ENCODE measurements around the gene CTNNA3.

CTNNA3 gene

DNA sequence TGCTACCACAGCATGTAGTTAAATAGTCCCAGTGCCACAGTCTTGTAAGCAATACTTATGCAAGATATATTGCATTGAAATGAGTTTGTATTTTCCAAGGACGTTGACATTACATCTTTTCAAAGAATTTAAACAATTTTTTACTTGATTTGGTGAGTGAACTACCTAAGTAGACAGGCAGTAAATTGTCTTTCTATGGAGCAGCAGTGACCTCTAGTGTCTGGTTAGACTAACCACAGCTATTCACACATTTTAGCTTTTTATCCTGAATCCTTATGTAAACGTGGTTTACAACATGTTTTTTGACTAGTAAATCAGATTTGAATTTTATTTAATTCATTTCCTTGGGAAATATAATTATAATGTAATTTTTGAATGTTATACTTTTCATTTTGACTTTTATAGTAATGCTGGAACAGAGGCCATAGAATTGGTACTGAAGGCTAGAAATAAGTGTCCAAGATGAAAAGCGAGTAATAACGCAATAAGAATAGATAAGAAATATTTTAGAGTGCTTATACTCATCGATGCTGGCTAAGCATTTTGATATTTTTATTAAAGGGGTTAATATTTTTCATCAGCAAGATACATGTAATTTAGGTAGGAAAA, 764.6 kb downstream of the CTNNA3 start:
- peak; percentile 42 for DNase-seq

DNA sequence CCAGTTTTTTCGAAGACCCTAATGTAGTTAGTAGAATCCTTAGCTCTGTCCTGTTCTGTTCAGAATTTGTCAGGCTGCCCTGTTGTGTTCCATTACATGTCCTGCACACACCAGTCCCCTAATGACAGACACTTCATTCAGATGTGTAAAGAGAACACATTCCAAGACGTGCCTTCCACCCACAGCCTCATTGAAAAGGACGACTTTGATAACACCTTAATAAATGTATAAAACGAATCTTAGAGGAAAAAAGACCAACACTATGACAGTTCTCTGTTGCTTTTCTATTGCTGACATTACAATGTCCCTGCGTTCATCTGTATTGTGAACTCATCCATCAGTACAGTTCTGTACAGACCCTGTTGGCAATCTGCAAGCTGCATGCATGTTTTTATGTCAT, 766.6 kb downstream of the CTNNA3 start:
- no peak for DNase-seq
- in situ Hi-C loops (cut with MboI; ENCODE audit: low pct_unique_long_range_greater_than_20kb, low sequenced_read_pairs), result no loop called here

More for the DNA sequence above, 764.6 kb downstream of the CTNNA3 start:
- in situ Hi-C loops (cut with MboI; ENCODE audit: low pct_unique_long_range_greater_than_20kb, low sequenced_read_pairs), result no loop called here

DNA sequence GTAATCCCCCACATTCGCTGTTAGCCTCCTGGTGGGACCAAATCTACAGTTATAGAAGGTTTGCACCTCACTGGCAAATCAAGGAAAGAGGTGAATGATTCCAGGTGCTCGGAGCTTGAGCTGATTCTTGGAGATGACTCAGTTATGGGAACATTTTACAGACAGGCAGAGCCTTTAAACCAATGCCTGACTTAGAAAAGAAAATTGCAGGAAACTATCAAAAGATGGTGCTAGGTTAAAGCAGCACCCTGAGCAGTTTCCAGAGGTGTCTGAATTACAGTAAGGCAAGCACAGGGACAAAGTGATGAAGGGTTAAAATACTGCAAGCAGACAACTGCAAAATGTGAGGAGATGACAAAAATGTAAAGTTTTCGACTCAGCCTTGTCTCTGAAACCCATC, 767.2 kb downstream of the CTNNA3 start:
- in situ Hi-C loops (cut with MboI; ENCODE audit: low pct_unique_long_range_greater_than_20kb, low sequenced_read_pairs), result no loop called here
- DNase-seq, result no peak

DNA sequence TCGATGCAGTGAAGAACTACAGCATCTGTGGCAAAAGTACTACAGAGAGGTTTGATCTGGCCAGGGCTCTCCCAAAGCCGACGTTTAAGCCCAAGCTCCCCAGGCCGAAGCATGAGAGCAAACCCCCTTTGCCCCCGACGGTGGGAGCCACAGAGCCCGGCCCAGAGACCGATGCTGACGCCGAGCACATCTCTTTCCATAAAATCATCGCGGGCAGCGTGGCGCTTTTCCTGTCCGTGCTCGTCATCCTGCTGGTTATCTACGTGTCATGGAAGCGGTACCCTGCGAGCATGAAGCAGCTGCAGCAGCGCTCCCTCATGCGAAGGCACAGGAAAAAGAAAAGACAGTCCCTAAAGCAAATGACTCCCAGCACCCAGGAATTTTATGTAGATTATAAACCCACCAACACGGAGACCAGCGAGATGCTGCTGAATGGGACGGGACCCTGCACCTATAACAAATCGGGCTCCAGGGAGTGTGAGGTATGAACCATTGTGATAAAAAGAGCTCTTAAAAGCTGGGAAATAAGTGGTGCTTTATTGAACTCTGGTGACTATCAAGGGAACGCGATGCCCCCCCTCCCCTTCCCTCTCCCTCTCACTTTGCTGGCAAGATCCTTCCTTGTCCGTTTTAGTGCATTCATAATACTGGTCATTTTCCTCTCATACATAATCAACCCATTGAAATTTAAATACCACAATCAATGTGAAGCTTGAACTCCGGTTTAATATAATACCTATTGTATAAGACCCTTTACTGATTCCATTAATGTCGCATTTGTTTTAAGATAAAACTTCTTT, 767.8 kb downstream of the CTNNA3 start:
- in situ Hi-C loops (cut with MboI; ENCODE audit: low pct_unique_long_range_greater_than_20kb, low sequenced_read_pairs), result no loop called here
- DNase-seq, result no peak

DNA sequence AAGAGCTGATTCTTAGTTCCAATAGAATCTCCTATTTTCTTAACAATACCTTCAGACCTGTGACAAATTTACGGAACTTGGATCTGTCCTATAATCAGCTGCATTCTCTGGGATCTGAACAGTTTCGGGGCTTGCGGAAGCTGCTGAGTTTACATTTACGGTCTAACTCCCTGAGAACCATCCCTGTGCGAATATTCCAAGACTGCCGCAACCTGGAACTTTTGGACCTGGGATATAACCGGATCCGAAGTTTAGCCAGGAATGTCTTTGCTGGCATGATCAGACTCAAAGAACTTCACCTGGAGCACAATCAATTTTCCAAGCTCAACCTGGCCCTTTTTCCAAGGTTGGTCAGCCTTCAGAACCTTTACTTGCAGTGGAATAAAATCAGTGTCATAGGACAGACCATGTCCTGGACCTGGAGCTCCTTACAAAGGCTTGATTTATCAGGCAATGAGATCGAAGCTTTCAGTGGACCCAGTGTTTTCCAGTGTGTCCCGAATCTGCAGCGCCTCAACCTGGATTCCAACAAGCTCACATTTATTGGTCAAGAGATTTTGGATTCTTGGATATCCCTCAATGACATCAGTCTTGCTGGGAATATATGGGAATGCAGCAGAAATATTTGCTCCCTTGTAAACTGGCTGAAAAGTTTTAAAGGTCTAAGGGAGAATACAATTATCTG, 768.6 kb downstream of the CTNNA3 start:
- no peak for DNase-seq
- in situ Hi-C loops (cut with MboI; ENCODE audit: low pct_unique_long_range_greater_than_20kb, low sequenced_read_pairs), result no loop called here

DNA sequence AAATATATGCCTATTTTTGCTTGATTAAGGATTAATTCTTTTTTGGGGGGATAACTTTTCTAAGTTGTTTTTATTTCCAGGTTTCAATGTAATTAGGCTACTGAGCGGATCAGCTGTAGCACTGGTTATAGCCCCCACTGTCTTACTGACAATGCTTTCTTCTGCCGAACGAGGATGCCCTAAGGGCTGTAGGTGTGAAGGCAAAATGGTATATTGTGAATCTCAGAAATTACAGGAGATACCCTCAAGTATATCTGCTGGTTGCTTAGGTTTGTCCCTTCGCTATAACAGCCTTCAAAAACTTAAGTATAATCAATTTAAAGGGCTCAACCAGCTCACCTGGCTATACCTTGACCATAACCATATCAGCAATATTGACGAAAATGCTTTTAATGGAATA, 769.2 kb downstream of the CTNNA3 start:
- DNase-seq, result no peak
- in situ Hi-C loops (cut with MboI; ENCODE audit: low pct_unique_long_range_greater_than_20kb, low sequenced_read_pairs), result no loop called here

DNA sequence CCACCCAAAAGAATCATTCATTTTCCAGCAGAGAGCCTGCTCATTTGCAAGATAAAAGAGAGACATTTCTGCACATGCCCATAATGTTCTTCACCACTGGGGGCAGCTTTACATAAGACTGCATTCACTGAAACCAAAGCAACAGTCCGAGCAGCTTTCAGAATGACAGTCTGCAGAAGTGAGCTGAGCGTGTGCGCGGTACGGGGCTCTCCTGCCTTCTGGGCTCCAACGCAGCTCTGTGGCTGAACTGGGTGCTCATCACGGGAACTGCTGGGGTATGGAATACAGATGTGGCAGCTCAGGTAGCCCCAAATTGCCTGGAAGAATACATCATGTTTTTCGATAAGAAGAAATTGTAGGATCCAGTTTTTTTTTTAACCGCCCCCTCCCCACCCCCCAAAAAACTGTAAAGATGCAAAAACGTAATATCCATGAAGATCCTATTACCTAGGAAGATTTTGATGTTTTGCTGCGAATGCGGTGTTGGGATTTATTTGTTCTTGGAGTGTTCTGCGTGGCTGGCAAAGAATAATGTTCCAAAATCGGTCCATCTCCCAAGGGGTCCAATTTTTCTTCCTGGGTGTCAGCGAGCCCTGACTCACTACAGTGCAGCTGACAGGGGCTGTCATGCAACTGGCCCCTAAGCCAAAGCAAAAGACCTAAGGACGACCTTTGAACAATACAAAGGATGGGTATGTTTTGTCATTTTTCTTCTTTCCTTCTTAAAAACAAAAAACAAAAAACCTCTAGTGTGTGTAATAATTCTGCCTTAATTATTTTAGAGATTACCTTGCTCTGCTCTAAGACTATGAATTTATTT, 769.9 kb downstream of the CTNNA3 start, which contains the start of gene LRRTM3:
LRRTM3 (plus strand) TSS at position 141 of the 820 bp plus-strand sequence.
- in situ Hi-C loops (cut with MboI; ENCODE audit: low pct_unique_long_range_greater_than_20kb, low sequenced_read_pairs), result no loop called here
- peak; percentile 61 for DNase-seq

DNA sequence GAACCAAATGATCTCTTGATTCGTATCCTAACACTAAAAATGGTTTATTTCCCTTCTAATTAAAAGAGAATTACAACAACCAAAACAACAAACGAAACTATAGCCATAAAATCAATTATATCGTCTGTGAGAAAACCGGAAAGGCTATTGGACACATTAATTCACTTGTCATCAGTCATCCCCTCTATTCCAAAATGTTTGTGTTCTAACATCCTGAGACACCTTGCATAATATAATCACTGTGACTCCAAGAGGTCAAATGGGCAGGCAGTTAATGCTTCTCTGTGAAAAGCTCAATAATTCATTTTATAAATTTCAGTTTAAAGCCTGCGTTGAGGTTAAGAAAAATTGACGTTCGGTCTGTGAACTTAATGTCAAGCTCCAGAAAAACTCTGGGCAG, 770.6 kb downstream of the CTNNA3 start:
- no peak for DNase-seq
- in situ Hi-C loops (cut with MboI; ENCODE audit: low pct_unique_long_range_greater_than_20kb, low sequenced_read_pairs), result no loop called here

DNA sequence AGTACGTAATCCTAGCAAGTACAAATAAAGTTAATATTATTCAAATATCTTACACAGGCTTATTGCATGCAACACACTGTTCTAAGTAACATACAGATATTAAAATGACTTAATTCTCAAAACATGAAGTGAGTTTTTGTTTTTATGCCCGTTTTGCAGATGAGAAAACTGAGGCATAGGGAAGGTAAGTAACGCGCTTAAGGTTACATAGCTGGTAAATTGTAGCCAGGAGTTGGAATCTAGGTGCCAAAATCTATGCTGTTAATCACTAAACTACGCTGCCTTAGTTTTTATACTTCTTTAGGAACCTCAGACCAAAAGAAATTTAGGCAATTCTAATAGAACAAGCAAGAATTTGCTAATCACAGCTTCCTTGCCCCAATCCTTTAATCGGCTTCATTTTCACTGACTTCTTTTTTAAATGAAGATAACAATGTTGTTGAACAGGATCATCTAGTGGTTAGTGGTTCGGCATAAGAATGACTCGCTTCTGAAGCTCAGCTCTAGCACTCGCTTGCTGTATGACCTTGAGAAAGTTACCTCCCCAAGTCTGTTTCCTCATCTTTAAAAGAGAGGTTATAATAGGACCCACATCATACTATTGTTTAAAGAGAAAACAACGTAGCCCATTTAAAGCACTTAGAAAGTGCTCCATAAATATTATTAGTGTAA, 771.2 kb downstream of the CTNNA3 start:
- no peak for DNase-seq
- in situ Hi-C loops (cut with MboI; ENCODE audit: low pct_unique_long_range_greater_than_20kb, low sequenced_read_pairs), result no loop called here

DNA sequence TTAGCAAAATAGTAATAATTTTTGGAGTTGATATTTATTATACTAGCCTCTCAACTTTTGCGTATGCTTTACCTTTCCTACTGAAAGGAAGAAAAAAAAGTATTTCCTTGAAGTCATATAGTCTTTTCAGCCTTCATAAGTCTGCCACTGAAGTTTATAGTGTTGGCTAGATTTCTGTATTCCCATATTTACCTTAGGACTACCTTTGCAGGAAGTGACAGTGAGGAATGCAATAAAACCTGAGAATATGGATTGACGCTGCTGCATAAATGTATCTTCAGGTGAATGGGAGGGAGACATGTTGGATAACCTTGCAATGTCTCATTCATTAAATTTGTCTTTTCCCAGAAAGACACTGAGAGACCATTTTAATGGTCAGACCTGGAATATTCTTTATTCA, 776.7 kb downstream of the CTNNA3 start:
- no peak for DNase-seq
- in situ Hi-C loops (cut with MboI; ENCODE audit: low pct_unique_long_range_greater_than_20kb, low sequenced_read_pairs), result no loop called here

DNA sequence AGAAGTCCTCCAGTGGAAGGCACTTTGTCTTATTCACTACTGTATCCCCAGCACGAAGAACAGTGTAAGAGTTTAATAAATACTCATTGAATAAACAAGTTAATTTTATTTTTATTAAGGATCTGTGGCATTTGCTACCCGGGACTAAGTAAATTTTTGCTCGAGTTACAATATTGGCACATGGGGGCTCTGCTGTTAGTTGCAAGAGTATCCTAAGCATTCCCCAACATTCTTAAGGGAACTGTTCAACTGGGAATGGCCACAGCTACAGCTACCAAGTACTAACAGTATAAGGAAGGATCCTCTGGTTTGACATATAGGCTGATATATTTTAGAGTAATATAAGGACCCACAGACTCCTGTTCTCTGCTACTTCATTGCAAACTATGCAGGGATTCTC, 778.9 kb downstream of the CTNNA3 start:
- in situ Hi-C loops (cut with MboI; ENCODE audit: low pct_unique_long_range_greater_than_20kb, low sequenced_read_pairs), result no loop called here
- DNase-seq, result no peak

DNA sequence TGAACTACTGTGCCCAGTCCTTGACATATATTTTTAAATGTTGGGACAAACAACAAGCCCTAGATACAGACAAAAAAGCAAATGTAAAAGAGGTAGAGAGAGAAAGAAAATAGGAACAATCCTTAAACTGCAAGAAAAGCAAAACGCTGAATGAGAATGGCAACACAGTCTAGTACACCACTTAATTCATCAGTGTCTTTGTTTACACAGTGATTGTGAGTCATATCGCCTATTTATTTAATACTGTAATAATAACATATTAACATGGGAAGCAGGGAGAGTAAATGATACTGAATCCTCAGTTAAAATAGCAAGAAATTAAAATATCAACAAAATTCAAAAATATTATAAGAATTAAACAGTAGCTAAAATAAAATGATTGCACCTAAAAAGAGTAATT, 780.0 kb downstream of the CTNNA3 start:
- DNase-seq, result no peak
- in situ Hi-C loops (cut with MboI; ENCODE audit: low pct_unique_long_range_greater_than_20kb, low sequenced_read_pairs), result no loop called here

DNA sequence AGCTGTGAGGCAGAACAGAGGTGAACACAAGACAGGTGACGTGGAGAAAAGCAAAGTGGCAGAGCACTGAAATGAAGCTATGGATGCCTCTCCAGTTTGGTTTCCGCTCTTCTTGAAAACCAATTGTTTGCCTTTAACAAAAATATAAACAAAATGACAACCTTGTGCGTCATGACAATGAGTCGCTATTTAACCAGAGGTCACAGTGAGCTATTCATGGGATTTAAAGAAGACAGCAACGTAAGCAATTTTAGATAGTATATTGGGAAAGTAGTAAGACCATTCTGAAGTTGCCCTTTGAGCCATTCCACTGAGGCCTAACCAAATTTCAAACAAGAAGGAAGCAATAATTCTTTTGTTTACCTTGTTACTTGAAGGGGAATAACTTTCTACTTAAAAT, 785.3 kb downstream of the CTNNA3 start:
- in situ Hi-C loops (cut with MboI; ENCODE audit: low pct_unique_long_range_greater_than_20kb, low sequenced_read_pairs), result no loop called here
- no peak for DNase-seq

DNA sequence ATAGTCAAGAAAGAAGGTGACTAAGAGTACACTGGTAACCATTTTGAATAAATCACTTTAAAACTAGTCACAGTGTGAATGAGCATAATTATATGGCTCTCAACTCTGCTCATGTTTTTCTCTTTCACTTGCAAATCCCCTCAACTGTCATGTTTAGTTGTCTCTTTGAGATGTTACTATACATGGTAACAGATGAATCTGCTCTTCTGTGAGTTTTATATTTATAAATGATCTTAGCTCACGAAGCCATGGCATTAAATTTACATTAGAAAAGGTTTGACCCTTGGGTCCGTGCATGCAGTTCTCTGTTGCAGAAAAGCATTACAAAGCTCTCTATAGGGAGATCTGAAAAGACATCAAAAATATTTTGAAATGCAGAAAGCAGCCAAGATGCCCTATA, 803.1 kb downstream of the CTNNA3 start:
- DNase-seq, result no peak
- in situ Hi-C loops (cut with MboI; ENCODE audit: low pct_unique_long_range_greater_than_20kb, low sequenced_read_pairs), result no loop called here

DNA sequence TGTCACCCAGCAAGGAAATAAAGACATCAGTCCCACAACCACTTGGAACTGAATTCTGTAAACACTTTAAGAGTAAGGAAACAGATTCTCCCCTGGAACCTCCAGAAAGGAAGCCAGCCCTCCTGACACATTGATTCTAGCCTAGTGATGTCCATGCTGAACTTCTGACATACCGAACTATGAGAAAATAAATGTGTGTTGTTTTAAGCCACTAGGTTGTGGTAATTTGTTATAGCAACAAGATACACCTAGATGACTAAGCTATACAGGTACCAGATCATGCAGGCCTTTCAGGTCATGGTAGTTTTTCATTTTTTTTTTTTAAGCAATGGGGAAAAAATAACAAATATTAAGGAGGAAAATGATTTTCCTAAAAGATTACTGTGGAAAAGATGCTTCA, 807.8 kb downstream of the CTNNA3 start:
- DNase-seq, result no peak
- in situ Hi-C loops (cut with MboI; ENCODE audit: low pct_unique_long_range_greater_than_20kb, low sequenced_read_pairs), result no loop called here

DNA sequence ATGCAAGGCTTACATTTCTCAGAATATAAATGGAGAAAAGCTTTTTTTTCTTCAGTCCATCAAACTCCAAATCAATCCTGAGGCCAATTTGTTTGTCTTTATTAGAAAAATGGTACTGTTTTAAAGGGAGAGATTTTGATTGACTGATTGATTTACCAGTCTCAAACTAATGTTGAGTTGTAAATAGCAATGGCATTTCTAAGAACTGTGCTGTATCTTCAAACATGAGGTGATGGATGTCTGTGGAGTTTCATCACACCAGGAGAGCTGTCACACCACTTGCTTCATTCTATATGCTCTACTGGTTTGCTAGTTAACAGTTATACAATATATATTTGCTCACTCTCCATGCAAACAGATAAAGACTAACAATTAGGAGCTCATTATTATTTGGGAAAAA, 809.1 kb downstream of the CTNNA3 start:
- in situ Hi-C loops (cut with MboI; ENCODE audit: low pct_unique_long_range_greater_than_20kb, low sequenced_read_pairs), result no loop called here
- DNase-seq, result no peak

DNA sequence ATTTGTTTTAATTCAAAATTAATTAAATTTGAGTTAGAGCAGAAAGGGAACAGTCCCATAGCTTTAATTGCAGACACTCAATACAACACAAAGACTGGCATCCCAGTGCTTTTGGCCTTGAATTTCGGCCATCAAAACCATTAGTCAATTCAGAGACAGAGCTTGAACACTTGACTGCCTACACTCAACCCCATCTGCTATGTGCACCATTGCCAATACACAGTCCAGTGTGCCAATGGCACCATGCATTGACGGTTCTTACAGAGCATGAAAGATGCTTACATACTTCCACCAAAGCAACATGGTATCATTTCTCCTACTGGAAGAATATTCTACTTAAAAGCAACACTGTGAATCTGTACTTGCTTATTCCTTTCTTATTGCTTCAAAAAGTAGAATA, 813.7 kb downstream of the CTNNA3 start:
- no peak for DNase-seq
- in situ Hi-C loops (cut with MboI; ENCODE audit: low pct_unique_long_range_greater_than_20kb, low sequenced_read_pairs), result no loop called here

DNA sequence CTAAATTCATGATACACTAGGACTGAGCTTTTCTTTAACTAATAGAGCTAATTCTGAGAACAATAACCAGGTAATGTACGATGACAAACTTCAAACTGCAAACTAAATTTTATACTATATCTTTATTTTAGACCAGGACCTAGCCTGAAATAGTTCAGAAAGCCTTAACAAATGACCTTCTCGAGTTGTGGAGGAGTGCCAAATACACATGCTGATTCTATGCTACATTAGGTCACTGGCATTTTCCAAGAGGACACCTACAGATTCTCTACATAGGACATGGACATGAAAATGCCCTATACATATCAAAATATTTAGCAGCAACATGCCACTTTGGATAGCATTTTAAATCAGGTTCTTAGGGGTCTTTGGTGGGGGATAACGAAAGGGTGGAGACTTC, 814.2 kb downstream of the CTNNA3 start:
- in situ Hi-C loops (cut with MboI; ENCODE audit: low pct_unique_long_range_greater_than_20kb, low sequenced_read_pairs), result no loop called here
- no peak for DNase-seq

DNA sequence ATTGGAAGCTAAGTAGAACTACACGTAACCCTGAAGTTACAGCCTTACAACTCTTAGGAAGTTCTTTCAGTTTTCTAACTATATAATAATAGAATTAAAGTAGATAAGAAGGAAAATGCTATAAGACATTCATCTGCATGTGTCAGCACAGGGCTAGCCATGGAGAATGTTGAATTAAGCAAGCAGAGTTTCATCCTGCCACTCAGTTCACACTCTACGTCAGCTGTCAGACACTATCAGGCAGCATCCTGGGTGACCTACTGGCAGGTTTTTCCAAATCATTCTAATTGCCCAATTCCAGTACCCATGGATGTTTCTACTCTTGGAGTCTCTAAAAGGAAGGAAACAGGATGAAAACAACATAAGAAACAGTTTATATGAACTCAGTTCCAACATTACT, 815.2 kb downstream of the CTNNA3 start:
- no peak for DNase-seq
- in situ Hi-C loops (cut with MboI; ENCODE audit: low pct_unique_long_range_greater_than_20kb, low sequenced_read_pairs), result no loop called here

Measured in KBM-7 (cell line).